Esophagus squamous epithelium (tissue), 5 donors: ENCODE results near the gene MTCH2. TPM values are rescaled to one million over a fixed set of nuclear protein-coding genes. Genes with fewer than 3 reads are reported as not detected.

Source experiments
- DNase-seq: peaks from one replicate; lab custom pipeline; 2025; lab: John Stamatoyannopoulos, UW
- H3K27ac ChIP-seq, 4 donors: fragments of 200-600 bp; sonication (generic); one replicate each; pipeline ENCODE4 v1.5.1; 2016 to 2019; ENCODE audit warnings: mild to moderate bottlenecking in 1 of 4
- H3K27me3 ChIP-seq, 4 donors: fragments of 200-600 bp; sonication (generic); 1 replicate in 3 of 4; 2 replicates in 1 of 4; pipeline versions ENCODE4 v1.5.1 to v1.6.0; 2017 to 2021; ENCODE audit warnings: antibody characterized with exemption in 1 of 4
- H3K36me3 ChIP-seq, 3 donors: fragments of 200-600 bp; sonication (generic); one replicate each; pipeline ENCODE4 v1.5.1; 2016 to 2019
- H3K4me1 ChIP-seq, 3 donors: fragments of 200-600 bp; sonication (generic); one replicate each; pipeline ENCODE4 v1.5.1; 2017 to 2019
- H3K4me3 ChIP-seq, 4 donors: fragments of 200-600 bp; sonication (generic); 1 replicate in 3 of 4; 2 replicates in 1 of 4; pipeline ENCODE4 v1.5.1; 2016 to 2019; ENCODE audit warnings: mild to moderate bottlenecking in 2 of 4, moderate library complexity in 1 of 4
- H3K9me3 ChIP-seq, 3 donors: fragments of 200-600 bp; sonication (generic); one replicate each; pipeline ENCODE4 v1.5.1; 2016 to 2019
- CTCF ChIP-seq, 6 experiments: fragments of 450-650 bp in 4 of 6; fragments of 200-600 bp in 2 of 6; sonication (generic) in 2 of 6; IDR thresholded peaks; one replicate each; pipeline ENCODE4 v1.5.1; 2016 to 2019; ENCODE audit warnings: antibody characterized with exemption in 6 of 6, mild to moderate bottlenecking in 4 of 6, moderate library complexity in 4 of 6
- POLR2A ChIP-seq, 4 donors: fragments of 450-650 bp; IDR thresholded peaks; one replicate each; pipeline ENCODE4 v1.6.1; 2017; ENCODE audit warnings: antibody characterized with exemption in 4 of 4, mild to moderate bottlenecking in 4 of 4, moderate library complexity in 3 of 4
- WGBS, 2 donors: methylation state at CpG; one replicate each; pipeline ENCODE4 v1.1.5; 2018; 5-methylcytosine and 5-hydroxymethylcytosine counted together
- intact Hi-C: fragments of 100-400 bp; cut with DNase I; formaldehyde crosslinking; loops from one replicate; pipeline ENCODE4 v1.15.0; 2022
- total RNA-seq, 4 donors: library from RNA; depleted of rRNA; stranded (reverse); fragments of >200 nt; gene quantifications; one replicate each; pipeline ENCODE4 v1.1.0, GENCODE V29; 2016
- donor health status: DM: yes; HTN: yes; CAD: no.

Gene MTCH2
- total RNA-seq, 4 donors from 2014 or later = 44.5 to 67.2 (median 53.9) TPM

- Histone ChIP-seq H3K27ac (peak within 1 kb of the TSS; percentile 89 to 94 (median 94)), H3K4me1 (peaks cover 11 to 38% (median 23%) of the 10 kb centered on the region in 3 donors), H3K27me3 (no peaks in the 10 kb centered on the region), H3K4me3 (peak within 1 kb of the TSS; percentile 86 to 97 (median 92)), H3K9me3 (no peaks in the 10 kb centered on the region), H3K36me3 (peaks cover 24 to 75% (median 35%) of the 10 kb centered on the region in 3 donors)
- intact Hi-C loops = no loop called here
- peak; percentile 34 for DNase-seq
- TF ChIP-seq CTCF (IDR thresholded peaks at IDR 0.05) (peak in 1 of 6 experiments; percentile 27), POLR2A (IDR thresholded peaks at IDR 0.05) (peak in 3 of 4 donors; percentile 29 to 60 (median 50))
- 0 to 2% methylated on average over 13 of the region's 72 CpGs for WGBS, 2 donors
Observed at GRCh38 chr11:47578524-47579494, 63.5 kb downstream of the MTCH2 start, which contains the start of the genes KBTBD4 and NDUFS3. TSS of gene KBTBD4 (minus strand) at chr11:47578970. CDS start at chr11:47578951, 19 bp downstream. TSS of gene NDUFS3 (plus strand) at chr11:47579074. CDS start at chr11:47579092, 18 bp downstream.

GRCh38 chr11:47577460-47578041 is 64.8 kb downstream of the MTCH2 start:
- no peaks in the 10 kb centered on the region for H3K9me3 ChIP-seq
- H3K27ac ChIP-seq = no peak overlapping the region
- no peak for TF ChIP-seq CTCF (IDR thresholded peaks at IDR 0.05)
- TF ChIP-seq POLR2A (IDR thresholded peaks at IDR 0.05) = no peak
- no peaks in the 10 kb centered on the region for H3K27me3 ChIP-seq
- peaks cover 11 to 48% (median 23%) of the 10 kb centered on the region in 3 donors for H3K4me1 ChIP-seq
- peak overlapping the region in 3 of 4 donors; percentile 88 to 97 (median 97) for H3K4me3 ChIP-seq
- DNase-seq = no peak
- peaks cover 23 to 75% (median 24%) of the 10 kb centered on the region in 3 donors for H3K36me3 ChIP-seq
- intact Hi-C loops = no loop called here
- 70% methylated on average over 9 to 11 of the region's 13 CpGs for WGBS, 2 donors

- intact Hi-C loops = no loop called here
- Histone ChIP-seq H3K4me3 (no peak overlapping the region), H3K36me3 (peaks cover 8 to 93% (median 15%) of the 10 kb centered on the region in 3 donors), H3K27ac (no peak overlapping the region), H3K27me3 (no peaks in the 10 kb centered on the region), H3K9me3 (no peaks in the 10 kb centered on the region), H3K4me1 (peaks cover 9 to 43% (median 15%) of the 10 kb centered on the region in 3 donors)
- TF ChIP-seq POLR2A (IDR thresholded peaks at IDR 0.05) (no peak), CTCF (IDR thresholded peaks at IDR 0.05) (no peak)
- no peak for DNase-seq
- 57 to 67% methylated on average over 7 to 10 of the region's 11 CpGs for WGBS, 2 donors
Observed at GRCh38 chr11:47573321-47573720, 69.0 kb downstream of the MTCH2 start.

GRCh38 chr11:47572715-47573255 is 69.6 kb downstream of the MTCH2 start:
- H3K36me3 ChIP-seq = peaks cover 8 to 97% (median 15%) of the 10 kb centered on the region in 3 donors
- no peak overlapping the region for H3K4me3 ChIP-seq
- TF ChIP-seq POLR2A (IDR thresholded peaks at IDR 0.05) = no peak
- TF ChIP-seq CTCF (IDR thresholded peaks at IDR 0.05) = no peak
- intact Hi-C loops = no loop called here
- H3K27ac ChIP-seq = no peak overlapping the region
- no peaks in the 10 kb centered on the region for H3K27me3 ChIP-seq
- peaks cover 4 to 38% (median 10%) of the 10 kb centered on the region in 3 donors for H3K4me1 ChIP-seq
- DNase-seq = no peak
- H3K9me3 ChIP-seq = no peaks in the 10 kb centered on the region
- WGBS, 2 donors = 35 to 50% methylated on average over 3 of the region's 8 CpGs
